ENCODE data around the gene WNT1. TPM values are rescaled to one million over a fixed set of nuclear protein-coding genes. Genes with fewer than 3 reads are reported as not detected.

WNT1 gene
- total and polyA plus RNA-seq, 9 of the 15 experiments (the other 6 are each of a cell fraction or from before 2014, with no cell fraction given): not detected

DNA sequence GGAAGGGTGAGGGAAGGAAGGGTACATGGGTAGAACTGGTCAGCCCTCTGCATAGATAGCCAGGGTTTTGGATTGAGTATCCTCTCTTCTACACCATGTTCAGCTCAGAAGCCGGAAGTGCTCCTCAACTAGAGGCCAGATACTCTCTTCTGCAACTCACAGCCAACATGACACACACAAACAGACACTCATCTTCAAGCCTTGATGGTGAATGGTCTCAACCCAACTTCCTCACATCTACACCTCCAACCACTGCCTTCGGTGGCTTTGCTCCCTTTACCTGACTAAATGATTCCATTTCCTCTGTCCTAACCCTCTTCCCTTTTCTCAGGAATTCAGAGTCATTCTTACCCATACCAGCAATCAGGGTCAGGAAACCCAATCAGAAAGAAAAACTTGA lies 45.2 kb upstream of the WNT1 start:
- peaks cover 10% of the 10 kb centered on the region; the same call in 1 of the 2 replicates for H4K20me1 ChIP-seq (replicated peaks; ENCODE audit: control insufficient read depth, insufficient read depth, low read length)
- no peak for ATAC-seq
- peaks cover 4% of the 10 kb centered on the region for H3K9me1 ChIP-seq (ENCODE audit: control insufficient read depth, insufficient read depth, low read length)
- DNase-seq (ENCODE audit: extremely low read depth in 1 of 4, low spot score in 3 of 4): no peak
- H3K4me3 ChIP-seq: no peak overlapping the region
- no TSS peak for BruUV-seq (replicated peaks)
- TF ChIP-seq TCF7 (IDR thresholded peaks at IDR 0.05; ENCODE audit: borderline replicate concordance): no peak
- no peak for TF ChIP-seq ZC3H8 (IDR thresholded peaks at IDR 0.05)
- no peak for TF ChIP-seq TAF1 (IDR thresholded peaks at IDR 0.05; ENCODE audit: control insufficient read depth, extremely low read depth, insufficient read depth, low read length, severe bottlenecking)
- TF ChIP-seq HMGN3 (IDR thresholded peaks at IDR 0.05; ENCODE audit: borderline replicate concordance, extremely low read depth, insufficient read length, low read depth, low read length): no peak
- TF ChIP-seq U2AF1 (optimal IDR thresholded peaks at IDR 0.05; ENCODE audit: low read depth, low read length): no peak
- no peak for TF ChIP-seq ATF7 (IDR thresholded peaks at IDR 0.05)
- TF ChIP-seq ZNF512 (tag; IDR thresholded peaks at IDR 0.05): no peak
- TF ChIP-seq ZNF133 (CRISPR knock-in tag; IDR thresholded peaks at IDR 0.05): no peak
- TF ChIP-seq POLR2B (IDR thresholded peaks at IDR 0.05; ENCODE audit: low read depth, partially characterized antibody): no peak
- TF ChIP-seq ZNF764 (CRISPR knock-in tag; IDR thresholded peaks at IDR 0.05; ENCODE audit: low read depth): no peak
- TF ChIP-seq MCM5 (IDR thresholded peaks at IDR 0.05; ENCODE audit: low read depth): no peak
- TF ChIP-seq PRPF4 (IDR thresholded peaks at IDR 0.05; ENCODE audit: insufficient read depth, low read depth, low read length, poor library complexity, severe bottlenecking): no peak
- no peak for TF ChIP-seq USF1 (CRISPR knock-in tag; IDR thresholded peaks at IDR 0.05)
- TF ChIP-seq, protein P1, sequence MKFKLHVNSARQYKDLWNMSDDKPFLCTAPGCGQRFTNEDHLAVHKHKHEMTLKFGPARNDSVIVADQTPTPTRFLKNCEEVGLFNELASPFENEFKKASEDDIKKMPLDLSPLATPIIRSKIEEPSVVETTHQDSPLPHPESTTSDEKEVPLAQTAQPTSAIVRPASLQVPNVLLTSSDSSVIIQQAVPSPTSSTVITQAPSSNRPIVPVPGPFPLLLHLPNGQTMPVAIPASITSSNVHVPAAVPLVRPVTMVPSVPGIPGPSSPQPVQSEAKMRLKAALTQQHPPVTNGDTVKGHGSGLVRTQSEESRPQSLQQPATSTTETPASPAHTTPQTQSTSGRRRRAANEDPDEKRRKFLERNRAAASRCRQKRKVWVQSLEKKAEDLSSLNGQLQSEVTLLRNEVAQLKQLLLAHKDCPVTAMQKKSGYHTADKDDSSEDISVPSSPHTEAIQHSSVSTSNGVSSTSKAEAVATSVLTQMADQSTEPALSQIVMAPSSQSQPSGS (CRISPR knock-in tag; IDR thresholded peaks at IDR 0.05): no peak
- ChIA-PET POLR2A (interaction anchor here (0.6 to 2.1 kb wide), 2 partner anchors 12 to 1179 kb away, joined by 3 to 6 read pairs; partner anchors contain the start of gene COX14), CTCF (ENCODE audit: low intra/inter-chr PET ratio) (no interaction called here)
- 62% methylated on average over 2 of the region's 2 CpGs for WGBS (ENCODE audit: insufficient coverage, low coverage, missing lambda C conversion rate)
- H2AFZ ChIP-seq (ENCODE audit: low read depth, low read length): no peak overlapping the region
- intact Hi-C loops (cut with micrococcal nuclease): loop anchor here (5.0 kb wide), 1 partner anchor 54 kb away; no protein-coding TSS in a partner anchor
- no peaks in the 10 kb centered on the region for H3K79me2 ChIP-seq (ENCODE audit: control insufficient read depth, insufficient read depth, low read length)
- H3K9ac ChIP-seq (ENCODE audit: insufficient read depth in 1 of 2, low read depth in 2 of 2, low read length in 2 of 2): no peak overlapping the region
- H3K9me3 ChIP-seq (replicated peaks; ENCODE audit: control insufficient read depth, insufficient read depth, low read depth, low read length): no peaks in the 10 kb centered on the region
- H3K27me3 ChIP-seq (ENCODE audit: control insufficient read depth in 2 of 2, insufficient read depth in 2 of 2, low read length in 2 of 2): no peaks in the 10 kb centered on the region
- in situ Hi-C loops (cut with MboI): no loop called here
- no peak overlapping the region for H3K4me2 ChIP-seq (ENCODE audit: insufficient read depth, low read length)
- FAIRE-seq: no peak
- no peak overlapping the region for H3K27ac ChIP-seq (ENCODE audit: extremely low read depth, low read depth, low read length)
- peaks cover 75% of the 10 kb centered on the region for H3K36me3 ChIP-seq (ENCODE audit: control insufficient read depth, insufficient read depth, low read length)
- no peaks in the 10 kb centered on the region; a peak in 1 of 5 replicates for H3K4me1 ChIP-seq (replicated peaks in 1 of 2; ENCODE audit: control insufficient read depth in 2 of 2, insufficient read depth in 2 of 2, low read length in 2 of 2)

All from K562 (cell line).